Activated CD4-positive, alpha-beta T cell treated with anti-CD3 and anti-CD28 coated beads for 48 hours (primary cell): ENCODE measurements around the gene LYPLAL1.
"Not testable (repeated sequence)": the region's sequence is repeated elsewhere in the genome, so short reads cannot be mapped to it uniquely, and the experiment has no call there.

Source experiments
- DNase-seq: peaks from one replicate; pipeline ENCODE4 v3.0.0-alpha.2; 2020

Gene LYPLAL1

DNA sequence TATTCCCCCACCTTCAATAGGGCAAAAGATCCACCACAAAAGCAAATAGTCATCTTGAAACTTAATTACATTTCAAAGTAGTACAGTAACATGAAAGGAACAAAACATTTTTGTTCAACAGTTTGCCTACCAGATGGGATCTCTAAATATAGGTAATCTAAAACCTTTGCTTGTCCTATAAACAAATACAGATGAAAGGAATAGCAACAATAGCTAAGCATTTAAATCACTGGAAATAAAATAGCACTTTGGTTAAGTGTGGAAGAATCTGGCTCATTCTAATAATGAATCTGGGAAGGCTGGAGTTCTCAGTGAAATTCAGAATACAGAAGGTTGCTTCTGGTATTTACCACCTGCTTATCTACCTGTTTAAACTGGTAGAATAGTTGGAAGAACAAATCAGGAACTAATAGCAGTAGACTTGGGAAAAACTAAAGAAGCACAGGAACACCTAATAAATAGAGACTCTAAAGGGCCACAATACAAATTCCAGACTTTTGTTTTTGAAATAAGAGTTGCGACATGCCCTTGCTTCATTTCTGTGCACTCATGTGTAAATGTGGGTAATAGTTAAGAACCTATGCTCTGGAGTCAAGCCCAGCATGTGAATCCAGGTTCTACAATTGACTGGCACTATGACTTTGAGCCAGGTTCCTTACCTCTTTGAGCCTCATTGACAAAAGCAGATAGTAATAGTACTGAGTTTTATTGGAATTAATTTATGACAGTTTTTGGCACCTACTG is 2.3 kb upstream of the LYPLAL1 start:
- no peak for DNase-seq

DNA sequence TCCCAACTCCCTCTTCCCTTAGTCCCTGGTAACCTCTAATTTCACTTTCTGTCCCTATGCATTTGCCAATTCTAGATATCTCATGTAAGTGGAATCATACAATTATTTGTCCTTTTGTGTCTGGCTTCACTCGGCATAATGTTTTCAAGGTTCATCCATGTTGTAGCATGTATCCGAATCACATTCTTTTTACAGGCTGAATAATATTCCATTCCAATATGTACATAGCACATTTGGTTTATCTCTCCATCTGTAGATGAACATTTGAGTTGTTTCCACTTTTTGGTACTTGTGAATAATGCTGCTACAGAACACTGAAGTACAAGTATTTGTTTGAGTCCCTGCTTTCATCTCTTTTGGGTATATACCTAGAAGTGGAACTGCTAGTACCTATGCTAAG is 857 bp upstream of the LYPLAL1 start:
- no peak for DNase-seq

GRCh38 chr1:219173434-219173757 is 282 bp upstream of the LYPLAL1 start:
- DNase-seq, result no peak

GRCh38 chr1:219174460-219175211 is 958 bp downstream of the LYPLAL1 start:
- DNase-seq, result peak; percentile 20

DNA sequence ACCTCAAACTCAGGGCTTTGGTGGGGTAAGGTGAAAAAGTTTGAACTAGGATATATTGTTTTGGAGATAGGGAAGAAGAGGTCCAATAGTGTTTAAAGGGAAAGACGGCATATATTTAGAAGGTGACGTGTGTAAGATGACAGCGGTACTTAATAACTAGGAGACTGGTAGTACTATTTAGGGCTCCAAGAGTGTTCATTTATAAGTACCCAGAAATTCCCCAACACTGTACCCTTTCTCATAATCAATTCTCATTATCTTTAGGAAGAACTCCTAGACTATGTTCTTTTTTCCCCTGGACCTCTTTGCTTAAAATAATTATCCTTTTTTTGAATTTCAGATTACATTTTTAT is 1.5 kb downstream of the LYPLAL1 start:
- DNase-seq, result no peak

GRCh38 chr1:219176168-219176567 is 2.5 kb downstream of the LYPLAL1 start:
- no peak for DNase-seq

GRCh38 chr1:219177363-219177762 is 3.7 kb downstream of the LYPLAL1 start:
- DNase-seq, result no peak

- no peak for DNase-seq
Measured at GRCh38 chr1:219177940-219178339, 4.3 kb downstream of the LYPLAL1 start.

GRCh38 chr1:219179293-219179692 is 5.6 kb downstream of the LYPLAL1 start:
- DNase-seq, result no peak

- DNase-seq, result no peak
Measured at GRCh38 chr1:219184337-219184736, 10.7 kb downstream of the LYPLAL1 start.

DNA sequence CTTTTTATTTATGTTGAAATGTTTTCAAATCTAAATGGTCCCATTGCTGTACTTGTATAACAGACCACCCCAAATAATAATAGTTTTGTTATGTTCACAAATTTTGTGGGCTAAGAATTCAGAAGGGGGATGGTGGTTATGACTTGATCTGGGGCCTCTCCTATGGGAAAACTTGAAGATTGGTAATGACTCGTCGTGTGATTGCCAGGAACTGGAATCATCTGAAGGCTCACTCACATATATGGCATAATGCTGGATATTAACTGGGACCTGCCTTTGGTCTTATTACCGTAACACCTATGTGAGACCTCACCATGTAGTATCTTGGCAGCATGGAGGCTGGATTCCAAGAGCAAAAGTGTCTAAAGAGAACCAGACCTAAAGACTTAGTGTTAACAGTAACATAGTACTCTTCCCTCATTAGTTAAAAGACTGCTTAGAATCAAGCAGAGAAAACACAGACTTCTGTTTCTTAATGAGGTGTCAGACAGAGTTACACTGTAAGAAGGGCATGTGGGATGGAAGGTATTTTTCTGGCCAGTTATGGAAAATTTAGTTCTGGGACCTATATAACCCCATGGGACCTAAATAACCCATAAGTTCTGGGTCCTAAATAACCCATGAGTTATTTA is 11.9 kb downstream of the LYPLAL1 start:
- no peak for DNase-seq

DNA sequence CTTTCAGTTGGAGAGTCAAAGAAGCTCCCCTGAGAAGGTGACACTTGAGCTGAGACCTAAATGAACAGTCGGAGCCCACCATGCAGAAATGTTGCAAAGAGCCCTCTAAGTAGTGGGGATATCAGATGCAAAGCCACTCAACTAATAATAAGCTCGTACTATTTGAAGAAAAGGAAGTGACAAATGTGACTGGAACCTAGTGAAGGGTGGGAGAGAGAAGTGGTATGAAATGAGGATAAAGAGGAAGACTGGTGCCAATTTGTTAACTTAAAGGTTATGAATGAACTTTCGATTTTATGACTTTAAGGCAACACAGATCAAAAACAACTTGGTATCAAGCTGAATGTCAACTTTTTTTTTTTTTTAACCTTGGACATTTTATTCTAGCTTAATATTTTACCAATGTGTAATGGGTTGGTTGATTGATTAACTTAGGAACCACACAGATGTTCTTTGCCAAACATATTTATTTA is 14.7 kb downstream of the LYPLAL1 start:
- no peak for DNase-seq

GRCh38 chr1:219189021-219189824 is 15.5 kb downstream of the LYPLAL1 start:
- no peak for DNase-seq

GRCh38 chr1:219189952-219190351 is 16.3 kb downstream of the LYPLAL1 start:
- DNase-seq, result no peak

DNA sequence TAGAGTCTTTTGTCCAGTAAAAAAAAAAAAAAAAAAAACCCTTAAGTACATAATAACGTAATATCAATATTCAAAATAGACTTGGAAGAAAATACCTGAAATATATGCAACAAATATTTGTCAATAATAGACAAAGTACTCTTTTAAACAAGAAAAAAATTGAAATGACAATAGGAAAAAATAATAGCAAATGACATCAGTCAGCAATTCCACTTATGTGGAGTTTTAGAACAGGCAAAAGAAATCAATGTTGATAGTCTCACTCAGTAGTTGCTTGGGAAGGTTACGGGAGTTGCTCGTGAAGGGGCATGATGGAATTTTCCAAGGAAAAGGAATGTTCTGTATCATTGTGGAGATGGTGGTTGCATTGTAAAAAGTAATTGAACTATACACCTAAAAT is 16.9 kb downstream of the LYPLAL1 start:
- no peak for DNase-seq

DNA sequence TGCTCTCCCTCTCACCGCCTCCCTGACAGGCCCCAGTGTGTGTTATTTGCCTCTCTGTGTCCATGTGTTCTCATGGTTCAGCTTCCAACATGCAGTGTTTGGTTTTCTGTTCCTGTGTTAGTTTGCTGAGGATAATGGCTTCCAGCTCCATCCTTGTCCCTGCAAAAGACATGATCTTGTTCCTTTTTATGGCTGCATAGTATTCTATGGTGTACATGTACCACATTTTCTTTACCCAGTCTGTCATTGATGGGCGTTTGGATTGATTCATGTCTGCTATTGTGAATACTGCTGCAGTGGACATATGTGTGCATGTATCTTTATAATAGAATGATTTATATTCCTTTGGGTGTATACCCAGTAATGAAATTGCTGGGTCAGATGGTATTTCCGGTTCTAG is 22.2 kb downstream of the LYPLAL1 start:
- not testable (repeated sequence) for DNase-seq

- no peak for DNase-seq
Measured at GRCh38 chr1:219201656-219202055, 28.0 kb downstream of the LYPLAL1 start.

- DNase-seq, result no peak
Measured at GRCh38 chr1:219202567-219202966, 28.9 kb downstream of the LYPLAL1 start.

GRCh38 chr1:219206350-219206749 is 32.7 kb downstream of the LYPLAL1 start:
- DNase-seq, result no peak

DNA sequence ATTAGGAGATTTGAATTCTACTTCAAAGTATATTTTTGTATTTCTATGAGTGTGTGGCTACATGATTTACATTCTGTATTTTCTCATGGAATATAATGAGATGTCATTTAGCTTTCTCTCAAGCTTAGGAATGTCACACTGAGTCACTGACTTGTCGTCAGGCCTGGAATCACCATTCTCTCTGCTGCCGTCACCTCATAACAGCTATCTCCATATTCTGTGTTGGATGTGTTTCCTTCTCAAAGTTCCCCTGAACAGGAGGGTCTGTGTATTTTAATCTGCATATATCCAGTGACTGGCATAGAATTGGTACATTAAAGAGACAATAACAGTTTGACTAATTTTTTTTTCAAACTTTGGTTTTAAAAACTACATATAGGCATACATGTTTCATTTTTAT is 35.9 kb downstream of the LYPLAL1 start:
- DNase-seq, result no peak

- DNase-seq, result no peak
Measured at GRCh38 chr1:219210067-219210466, 36.4 kb downstream of the LYPLAL1 start.

GRCh38 chr1:219215477-219215876 is 41.8 kb downstream of the LYPLAL1 start:
- DNase-seq, result no peak

DNA sequence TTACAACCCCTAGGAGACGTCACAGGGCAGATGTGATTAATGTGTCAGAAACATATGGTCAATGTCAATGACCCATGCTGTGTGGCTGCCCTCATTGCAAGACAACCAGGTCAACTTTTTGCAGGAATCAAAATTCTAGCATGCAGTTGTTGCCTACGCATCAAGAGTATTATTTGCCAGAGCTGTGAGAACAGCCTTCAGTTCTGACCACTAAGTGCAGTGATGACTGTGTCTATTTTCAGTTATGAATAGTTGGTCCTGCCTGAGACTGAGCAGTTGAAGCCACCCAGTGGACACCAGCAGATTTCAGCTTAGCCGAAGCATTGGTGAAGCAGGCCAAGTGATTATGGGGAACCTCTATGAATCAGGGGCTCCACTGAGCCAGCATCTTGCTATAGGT is 47.3 kb downstream of the LYPLAL1 start:
- DNase-seq, result no peak
